ENCODE measurements around the gene FBXO47.
"Not testable (repeated sequence)": the region's sequence is repeated elsewhere in the genome, so short reads cannot be mapped to it uniquely, and the experiment has no call there.

- not testable (repeated sequence) for TF ChIP-seq CC2D1A (CRISPR knock-in tag; IDR thresholded peaks at IDR 0.05); CTCF (CRISPR knock-in tag; IDR thresholded peaks at IDR 0.05); STAT6 (CRISPR knock-in tag; IDR thresholded peaks at IDR 0.05; ENCODE audit: borderline replicate concordance)
These were observed 9.0 kb upstream of the FBXO47 start for GRCh38 chr17:38976187-38976551.

All from HepG2 (cell line).